GM12801 (cell line): ENCODE results near the gene PNPLA7.

Experiments
- TF ChIP-seq, protein P1 (sequence below): IDR thresholded peaks from one replicate; pipeline ENCODE4 v1.5.1; 2011; ENCODE audit warnings: control low read depth; ENCODE audit not compliant: insufficient read length; ENCODE audit errors: extremely low read depth

Gene PNPLA7

DNA sequence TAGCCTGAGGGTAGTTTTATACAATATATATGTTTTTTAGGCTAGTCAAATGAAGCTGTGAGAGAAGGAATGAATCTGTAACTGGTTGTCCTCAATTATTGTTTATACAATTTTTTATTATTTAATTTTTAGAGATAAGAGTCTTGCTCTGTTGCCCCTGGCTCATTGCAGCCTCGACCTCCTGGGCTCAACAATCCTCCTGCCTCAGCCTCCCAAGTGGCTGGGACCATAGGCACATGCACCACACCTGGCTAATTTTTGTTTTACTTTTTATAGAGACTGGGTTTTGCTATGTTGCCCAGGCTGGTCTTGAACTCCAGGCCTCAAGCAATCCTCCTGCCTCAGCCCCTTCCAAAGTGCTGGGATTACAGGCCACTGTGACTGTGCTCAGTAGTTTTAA is 4.1 kb upstream of the PNPLA7 start:
- TF ChIP-seq, protein P1, sequence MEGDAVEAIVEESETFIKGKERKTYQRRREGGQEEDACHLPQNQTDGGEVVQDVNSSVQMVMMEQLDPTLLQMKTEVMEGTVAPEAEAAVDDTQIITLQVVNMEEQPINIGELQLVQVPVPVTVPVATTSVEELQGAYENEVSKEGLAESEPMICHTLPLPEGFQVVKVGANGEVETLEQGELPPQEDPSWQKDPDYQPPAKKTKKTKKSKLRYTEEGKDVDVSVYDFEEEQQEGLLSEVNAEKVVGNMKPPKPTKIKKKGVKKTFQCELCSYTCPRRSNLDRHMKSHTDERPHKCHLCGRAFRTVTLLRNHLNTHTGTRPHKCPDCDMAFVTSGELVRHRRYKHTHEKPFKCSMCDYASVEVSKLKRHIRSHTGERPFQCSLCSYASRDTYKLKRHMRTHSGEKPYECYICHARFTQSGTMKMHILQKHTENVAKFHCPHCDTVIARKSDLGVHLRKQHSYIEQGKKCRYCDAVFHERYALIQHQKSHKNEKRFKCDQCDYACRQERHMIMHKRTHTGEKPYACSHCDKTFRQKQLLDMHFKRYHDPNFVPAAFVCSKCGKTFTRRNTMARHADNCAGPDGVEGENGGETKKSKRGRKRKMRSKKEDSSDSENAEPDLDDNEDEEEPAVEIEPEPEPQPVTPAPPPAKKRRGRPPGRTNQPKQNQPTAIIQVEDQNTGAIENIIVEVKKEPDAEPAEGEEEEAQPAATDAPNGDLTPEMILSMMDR, result no peak

DNA sequence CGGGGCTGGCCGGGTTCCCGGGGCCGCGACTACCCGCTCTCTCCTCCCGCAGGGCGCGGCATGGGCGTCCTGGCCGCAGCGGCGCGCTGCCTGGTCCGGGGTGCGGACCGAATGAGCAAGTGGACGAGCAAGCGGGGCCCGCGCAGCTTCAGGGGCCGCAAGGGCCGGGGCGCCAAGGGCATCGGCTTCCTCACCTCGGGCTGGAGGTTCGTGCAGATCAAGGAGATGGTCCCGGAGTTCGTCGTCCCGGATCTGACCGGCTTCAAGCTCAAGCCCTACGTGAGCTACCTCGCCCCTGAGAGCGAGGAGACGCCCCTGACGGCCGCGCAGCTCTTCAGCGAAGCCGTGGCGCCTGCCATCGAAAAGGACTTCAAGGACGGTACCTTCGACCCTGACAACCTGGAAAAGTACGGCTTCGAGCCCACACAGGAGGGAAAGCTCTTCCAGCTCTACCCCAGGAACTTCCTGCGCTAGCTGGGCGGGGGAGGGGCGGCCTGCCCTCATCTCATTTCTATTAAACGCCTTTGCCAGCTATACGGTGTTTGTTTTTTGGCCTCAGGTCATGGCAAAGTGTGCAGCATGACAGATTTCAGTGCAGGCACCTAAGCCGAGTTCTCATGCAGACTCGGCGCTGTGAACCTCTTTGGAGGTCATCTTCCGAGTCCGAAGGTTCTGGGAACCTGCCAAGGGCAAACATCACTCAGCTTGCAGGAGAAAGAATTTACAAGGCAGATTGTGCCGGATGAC is 2.0 kb upstream of the PNPLA7 start:
- TF ChIP-seq, protein P1, result no peak

DNA sequence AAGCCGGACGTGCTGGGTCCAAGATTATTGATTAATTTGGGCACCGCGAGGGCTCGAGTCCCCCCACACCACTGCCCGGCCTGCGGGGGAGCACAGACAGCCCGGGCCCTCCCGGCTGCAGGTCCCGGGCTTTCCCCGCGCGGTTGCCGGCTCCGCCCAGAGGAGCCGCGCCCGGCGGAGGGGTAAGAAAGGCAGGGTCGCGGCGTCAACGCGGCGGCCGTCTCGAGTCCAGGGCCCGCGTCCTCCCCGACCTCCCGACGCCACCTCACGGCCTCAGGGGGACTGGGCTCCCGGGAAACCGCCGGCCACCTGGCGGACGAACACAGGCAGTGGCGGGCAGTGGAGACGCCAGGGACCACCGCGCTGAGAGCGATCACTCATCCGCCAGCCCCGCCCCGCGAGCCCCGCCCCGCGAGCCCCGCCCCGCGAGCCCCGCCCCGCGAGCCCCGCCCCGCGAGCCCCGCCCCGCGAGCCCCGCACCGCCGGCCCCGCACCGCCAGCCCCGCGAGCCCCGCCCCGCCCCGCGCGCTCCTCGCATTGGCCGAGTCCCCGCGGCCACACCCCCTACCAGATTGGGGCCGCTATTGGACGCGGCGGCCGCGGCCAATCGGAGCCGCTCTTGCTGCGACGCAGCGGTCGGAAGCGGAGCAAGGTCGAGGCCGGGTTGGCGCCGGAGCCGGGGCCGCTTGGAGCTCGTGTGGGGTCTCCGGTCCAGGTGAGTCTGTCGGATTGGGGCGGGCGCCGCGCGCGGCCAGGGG is 1.2 kb upstream of the PNPLA7 start, which contains the start of gene MRPL41:
MRPL41 (plus strand) TSS at position 616 of the 758 bp plus-strand sequence. CDS start 203 bp downstream, outside the sequence.
- TF ChIP-seq, protein P1, result no peak

DNA sequence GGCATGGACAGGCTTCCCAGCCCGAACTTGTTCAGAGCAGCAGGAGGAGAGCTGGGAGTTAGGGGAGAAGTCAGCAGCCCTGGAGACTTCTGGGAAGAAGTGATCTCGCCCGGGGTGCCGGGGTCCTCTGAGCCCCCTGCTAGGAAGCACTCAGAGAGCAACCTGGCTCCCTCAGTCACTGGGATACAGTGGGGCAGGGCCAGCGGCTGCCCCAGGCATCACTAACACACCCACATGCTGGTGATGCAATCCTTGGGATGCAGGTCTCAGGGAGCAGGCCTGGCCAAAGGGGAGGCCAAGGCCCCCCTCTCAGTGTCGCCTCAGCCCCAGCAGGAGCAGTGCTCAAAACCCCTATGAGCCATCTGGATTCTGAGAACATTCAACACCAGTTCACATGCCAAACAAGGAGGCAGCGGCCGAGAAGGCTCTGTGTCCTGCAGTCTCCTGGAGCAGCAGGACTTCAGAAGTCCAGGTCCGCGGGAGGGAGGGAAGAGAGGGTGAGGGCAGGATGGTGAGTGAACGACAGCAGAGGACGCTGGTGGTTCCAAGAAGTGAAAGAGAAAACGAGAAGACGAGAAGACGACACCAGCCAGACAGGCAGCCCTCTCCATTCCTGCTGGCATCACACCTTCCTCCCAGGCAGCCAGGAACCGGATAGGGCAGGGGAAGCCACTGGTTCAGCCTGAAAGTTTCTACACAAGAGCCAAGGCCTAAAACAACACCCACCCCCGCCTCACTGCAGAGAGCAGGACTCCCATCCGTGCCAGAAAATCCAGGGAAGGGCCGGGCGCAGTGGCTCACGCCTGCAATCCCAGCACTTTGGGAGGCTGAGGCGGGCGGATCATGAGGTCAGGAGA is 2.3 kb downstream of the PNPLA7 start:
- TF ChIP-seq, protein P1, result no peak

DNA sequence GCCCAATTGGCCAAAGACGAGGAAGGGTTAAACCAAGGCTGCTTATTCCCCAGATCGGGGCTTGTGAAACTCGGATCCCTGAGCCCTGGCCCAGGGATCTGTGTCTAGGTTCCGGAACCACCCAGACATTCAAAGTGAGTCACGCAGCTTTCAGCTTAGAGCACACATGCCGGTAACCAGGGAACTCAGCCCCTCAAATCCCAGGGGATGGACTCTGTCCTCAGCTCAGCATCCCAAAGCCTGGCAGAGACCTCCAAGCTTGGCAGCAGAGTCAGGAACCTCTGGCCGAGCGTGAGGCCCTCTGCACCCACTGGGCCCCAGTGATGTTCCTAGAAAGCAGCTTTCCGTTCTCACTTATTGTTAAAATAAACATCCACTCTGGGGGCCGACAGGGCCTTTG is 5.1 kb downstream of the PNPLA7 start:
- TF ChIP-seq, protein P1, result no peak

DNA sequence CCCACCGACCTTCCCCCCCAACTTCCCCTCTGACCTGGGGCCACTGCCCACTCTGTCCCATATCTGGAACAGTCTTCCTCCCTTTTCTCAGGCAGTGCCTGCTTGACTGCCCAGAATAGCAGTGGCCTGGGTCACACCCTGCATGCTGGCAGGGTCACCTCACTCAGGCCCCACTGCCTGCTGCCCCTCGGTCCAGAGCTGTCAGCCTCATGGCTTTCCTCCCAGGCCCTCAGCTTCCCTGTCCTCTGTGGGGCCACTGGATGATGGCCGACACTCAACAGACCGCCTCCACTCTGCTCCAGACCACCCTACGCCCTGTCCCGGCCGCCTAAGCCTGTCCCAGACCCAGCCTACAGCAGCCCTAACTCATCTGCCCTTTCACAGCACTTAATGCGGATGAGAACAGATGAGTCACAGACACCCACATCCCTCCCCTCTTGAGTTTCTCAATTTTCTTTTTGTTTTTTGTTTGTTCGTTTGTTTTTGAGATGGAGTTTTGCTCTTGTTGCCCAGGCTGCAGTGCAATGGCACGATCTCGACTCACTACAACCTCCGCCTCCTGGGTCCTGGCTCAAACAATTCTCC is 5.9 kb downstream of the PNPLA7 start:
- TF ChIP-seq, protein P1, result no peak
